Measurements from ENCODE around the gene DYSF. TPM values are rescaled to one million over a fixed set of nuclear protein-coding genes. Genes with fewer than 3 reads are reported as not detected.

DYSF gene
- polyA plus RNA-seq, 5 donors: 14.6 to 25.8 (median 15.4) TPM

DNA sequence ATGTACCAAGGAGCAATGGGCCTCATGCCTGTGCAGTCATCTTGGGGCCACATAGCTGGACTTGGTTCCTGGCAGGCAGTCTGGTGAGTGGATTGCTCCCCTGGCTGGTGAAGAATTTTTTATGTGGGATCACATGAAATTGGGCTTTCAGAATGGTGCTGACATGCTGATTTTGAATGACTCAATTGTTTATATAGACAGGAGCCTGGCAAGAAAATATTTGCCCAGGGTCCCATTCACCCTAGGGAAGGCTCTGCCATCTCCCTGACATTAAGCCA, 266.9 kb downstream of the DYSF start:
- DNase-seq: no peak

DNA sequence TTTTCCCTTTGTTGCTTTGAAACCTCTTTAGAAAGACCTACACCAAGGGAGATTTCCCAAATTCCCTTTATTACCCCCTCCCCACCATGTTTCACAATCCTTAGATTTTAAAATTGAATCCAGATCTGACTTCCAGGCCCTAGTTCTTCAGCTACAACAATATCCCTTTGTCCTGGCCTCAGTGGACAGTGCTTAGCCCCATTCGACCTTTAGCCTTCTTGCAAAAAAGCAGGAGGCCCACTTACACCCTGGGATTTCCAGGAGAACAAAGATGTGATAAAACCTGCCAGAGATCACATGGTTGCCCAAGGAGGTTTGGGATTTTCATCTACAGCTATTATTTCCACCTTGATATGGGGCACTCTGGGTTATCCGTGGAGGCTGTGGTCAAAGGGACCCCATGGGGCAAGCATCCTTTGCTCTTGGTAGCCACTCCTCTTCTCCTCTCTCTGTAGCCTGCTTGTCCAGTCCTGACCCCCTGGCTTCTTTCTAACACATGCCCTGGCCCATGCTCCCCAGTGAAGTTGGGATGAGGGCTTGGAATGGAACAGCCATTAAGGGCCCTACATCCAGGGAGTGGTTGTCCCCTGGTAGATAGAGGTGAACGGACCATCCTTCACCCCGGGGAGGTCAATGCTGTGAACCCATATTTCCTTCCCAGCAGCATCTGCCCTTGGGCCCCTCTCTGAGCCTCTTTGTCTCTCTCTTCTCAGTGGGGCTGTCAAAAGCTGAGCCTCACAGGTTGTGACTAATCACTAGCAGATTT, 267.4 kb downstream of the DYSF start:
- no peak for DNase-seq

- DNase-seq: no peak
These were observed 268.0 kb downstream of the DYSF start for GRCh38 chr2:71721362-71721665.

DNA sequence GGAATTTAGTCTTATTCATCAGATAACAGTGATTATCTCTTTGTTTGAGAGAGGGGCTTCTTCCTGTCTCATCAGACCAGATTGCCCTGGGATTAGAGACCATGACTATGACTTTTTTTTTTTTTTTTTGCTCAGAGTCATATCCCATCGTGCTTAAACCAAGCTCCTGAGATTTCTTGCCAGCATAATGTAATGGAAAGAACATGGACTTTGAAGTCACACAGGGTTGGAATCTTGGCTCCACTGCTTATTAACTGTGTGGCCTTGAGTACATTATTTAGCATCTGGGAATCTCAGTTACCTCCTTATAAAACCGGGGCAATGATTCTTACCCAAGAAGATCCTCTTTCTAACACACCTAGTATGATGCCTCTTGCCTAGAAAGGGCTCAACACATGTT, 268.3 kb downstream of the DYSF start:
- no peak for DNase-seq

GRCh38 chr2:71722286-71722685, 268.9 kb downstream of the DYSF start:
- DNase-seq: no peak

- DNase-seq: no peak
These were observed 271.4 kb downstream of the DYSF start for GRCh38 chr2:71724793-71725192.

- no peak for DNase-seq
These were observed 272.5 kb downstream of the DYSF start for GRCh38 chr2:71725836-71726235.

GRCh38 chr2:71727562-71727961, 274.2 kb downstream of the DYSF start:
- DNase-seq: no peak

GRCh38 chr2:71728036-71728435, 274.7 kb downstream of the DYSF start:
- no peak for DNase-seq

DNA sequence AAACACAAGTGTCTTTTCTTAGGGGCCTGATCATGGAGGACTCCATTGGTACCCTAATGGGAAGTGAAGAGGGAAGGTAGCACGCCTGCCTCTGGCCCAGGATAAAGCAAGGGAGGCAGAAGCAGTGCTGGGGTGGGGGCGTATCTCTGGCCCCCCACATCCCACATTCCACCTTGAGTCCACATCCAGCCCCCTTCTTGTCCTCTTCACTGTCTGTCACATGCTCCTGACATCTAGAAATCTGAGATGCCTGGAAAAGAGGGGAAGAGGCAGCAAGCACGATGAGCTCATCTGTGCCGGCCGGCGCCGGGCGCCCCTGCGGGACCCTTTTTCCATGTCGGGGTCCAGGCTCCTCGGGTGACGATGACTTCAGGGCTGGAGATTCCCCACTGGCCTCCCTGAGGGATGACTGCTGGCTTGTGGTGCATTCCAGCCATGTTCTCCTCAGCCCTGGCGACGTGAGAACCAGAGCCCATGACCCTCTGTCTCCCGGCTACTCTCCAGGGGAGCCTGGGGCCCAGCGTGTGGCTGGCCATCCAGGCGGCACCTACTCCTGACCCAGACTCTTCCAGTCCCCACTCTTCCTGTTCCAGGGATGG, 277.5 kb downstream of the DYSF start:
- DNase-seq: no peak

DNA sequence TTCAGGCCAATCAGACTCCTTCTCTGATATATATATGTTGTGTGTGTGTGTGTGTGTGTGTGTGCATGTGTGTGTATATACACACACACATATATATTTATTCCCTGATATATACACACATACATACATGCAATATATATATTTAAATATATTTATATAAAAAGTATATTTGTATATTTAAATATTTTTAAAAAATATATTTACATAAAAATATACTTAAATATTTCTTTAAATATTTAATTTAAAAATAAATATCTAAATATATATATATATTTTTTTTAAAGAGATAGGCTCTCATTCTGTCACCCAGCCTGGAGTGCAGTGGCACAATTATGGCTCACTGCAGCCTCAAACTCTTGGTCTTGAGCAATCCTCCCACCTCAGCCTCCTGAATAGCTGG, 281.3 kb downstream of the DYSF start:
- DNase-seq: no peak

DNA sequence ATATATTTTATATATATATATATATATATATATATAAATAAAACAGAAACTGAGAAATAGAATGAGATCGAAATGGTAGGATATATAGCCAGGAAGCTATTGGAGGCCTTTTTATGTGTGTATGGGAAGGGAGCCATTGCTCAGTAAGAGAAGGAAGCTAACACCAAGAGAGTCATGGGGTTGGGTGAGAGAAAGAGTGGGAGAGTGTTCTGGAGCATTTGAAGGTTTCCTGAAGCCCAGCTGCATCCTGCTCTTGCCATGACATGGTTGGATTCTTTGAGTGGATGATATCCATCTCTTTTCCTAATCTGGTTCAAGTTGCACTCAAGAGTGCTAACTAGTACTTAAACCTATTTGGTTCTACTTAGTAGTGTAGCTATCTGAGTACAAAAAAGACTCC, 282.3 kb downstream of the DYSF start:
- DNase-seq: no peak

Other genes starting within 250 kb of the DYSF start
- gene PAIP2B, start 226.5 kb upstream of the DYSF start, polyA plus RNA-seq (ENCODE audit: insufficient read depth in 1 of 5, insufficient read length in 5 of 5, low replicate concordance in 1 of 5): 10 to 100 TPM in 2 of 5 donors, 1 to 10 TPM in 3; 7.4 to 10.8 (median 9.9) TPM
- gene ZNF638, start 121.8 kb upstream of the DYSF start, polyA plus RNA-seq (ENCODE audit: insufficient read depth in 1 of 5, insufficient read length in 5 of 5, low replicate concordance in 1 of 5): 100 to 1,000 TPM; 184 to 264 (median 246) TPM

Data from right lung (tissue), 5 donors.